GM10266 (cell line): Measurements from ENCODE around the gene NIPAL4.

Source experiments
- DNase-seq: peaks from one replicate; pipeline ENCODE4 v3.0.0; 2012; ENCODE audit errors: extremely low spot score
- CTCF ChIP-seq: IDR thresholded peaks from 2 replicates; pipeline ENCODE4 v1.5.1; 2012; ENCODE audit warnings: mild to moderate bottlenecking, low read depth; ENCODE audit not compliant: control insufficient read depth, insufficient read depth; ENCODE audit errors: missing control alignments

NIPAL4 gene

GRCh38 chr5:157463621-157464518 lies 3.9 kb downstream of the NIPAL4 start:
- TF ChIP-seq CTCF: no peak
- DNase-seq: no peak

- DNase-seq: peak; percentile 65
- TF ChIP-seq CTCF: no peak
Measured at GRCh38 chr5:157464519-157465171, 4.6 kb downstream of the NIPAL4 start.

DNA sequence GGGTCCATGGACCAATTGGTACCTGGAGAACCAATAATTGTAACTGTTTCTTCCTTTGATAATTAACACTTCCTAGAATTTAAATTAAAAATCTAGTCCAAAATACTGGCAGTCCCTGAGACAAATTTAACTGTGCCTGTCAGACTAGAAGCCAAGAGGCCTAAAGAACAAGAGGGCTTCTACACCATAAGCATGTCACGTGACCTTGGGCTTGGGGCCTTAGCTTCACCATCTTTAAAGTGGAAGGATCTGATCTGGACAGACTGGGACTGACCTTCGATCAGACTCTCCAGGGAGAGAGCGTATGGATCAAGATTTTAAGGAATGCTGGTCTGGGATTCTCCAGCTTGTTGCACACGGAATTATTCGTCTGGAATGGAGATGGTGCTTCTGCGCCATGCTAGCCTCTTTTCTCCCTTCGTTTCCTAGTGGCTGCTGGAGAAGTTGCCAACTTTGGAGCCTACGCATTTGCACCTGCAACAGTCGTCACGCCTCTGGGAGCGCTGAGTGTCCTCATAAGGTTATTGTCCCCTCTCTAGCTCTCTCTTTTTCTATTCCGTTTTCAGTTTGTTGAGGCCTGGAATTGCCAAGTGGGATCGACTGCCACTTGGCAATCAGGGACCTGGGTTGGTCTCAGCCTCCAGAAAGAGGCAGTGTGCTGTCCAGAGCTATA lies 8.4 kb downstream of the NIPAL4 start:
- DNase-seq: no peak
- no peak for TF ChIP-seq CTCF

- no peak for DNase-seq
- TF ChIP-seq CTCF: no peak
Measured at GRCh38 chr5:157469073-157469472, 9.1 kb downstream of the NIPAL4 start.

GRCh38 chr5:157469687-157470086 lies 9.7 kb downstream of the NIPAL4 start:
- TF ChIP-seq CTCF: no peak

GRCh38 chr5:157470631-157471030 lies 10.6 kb downstream of the NIPAL4 start:
- no peak for TF ChIP-seq CTCF
- no peak for DNase-seq

More at GRCh38 chr5:157469687-157470086, 9.7 kb downstream of the NIPAL4 start:
- no peak for DNase-seq
